ENCODE data around the gene IFNL4. TPM values are rescaled to one million over a fixed set of nuclear protein-coding genes. Genes with fewer than 3 reads are reported as not detected.
A peak's percentile ranks its signal among the peaks of the same experiment; 100 is the strongest.

The IFNL4 gene
- total and polyA plus RNA-seq, 2 donors (not counting 1 experiment from before 2014, with no cell fraction given) = not detected

- no peak overlapping the region for H3K27ac ChIP-seq (ENCODE audit: low read length in 2 of 2)
- H3K4me2 ChIP-seq (replicated peaks; ENCODE audit: low read depth, low read length, poor library complexity, severe bottlenecking) = no peak overlapping the region
- Mint-ChIP-seq H3K27me3 (peaks cover 15% of the 10 kb centered on the region), H3K4me1 (no peaks in the 10 kb centered on the region), H3K4me3 (no peak overlapping the region), H3K27ac (no peak overlapping the region), H3K9me3 (ENCODE audit: insufficient read depth) (peaks cover 2% of the 10 kb centered on the region)
- H3K27me3 ChIP-seq (replicated peaks in 1 of 4; ENCODE audit: control extremely low read depth in 1 of 4, control insufficient read depth in 3 of 4, insufficient read depth in 4 of 4, low read length in 3 of 4) = peaks cover 0 to 5% (median 1%) of the 10 kb centered on the region in 4 experiments
- peak; percentile 47 for DNase-seq
- POLR2A ChIA-PET = interaction anchor here (0.7 kb wide), 1 partner anchor 111 kb away, joined by 7 read pairs; no protein-coding TSS in a partner anchor
- no peak overlapping the region for H2AFZ ChIP-seq (ENCODE audit: insufficient read depth, low read depth, low read length, poor library complexity, severe bottlenecking)
- no peak overlapping the region for H3K4me3 ChIP-seq (ENCODE audit: control extremely low read depth in 1 of 5, extremely low read depth in 1 of 5, insufficient read depth in 1 of 5, low read depth in 2 of 5, low read length in 4 of 5)
- TF ChIP-seq CTCF (IDR thresholded peaks at IDR 0.05) = peak; percentile 20
- TF ChIP-seq EZH2 (IDR thresholded peaks at IDR 0.05; ENCODE audit: borderline replicate concordance, insufficient read depth, low read depth, low read length, poor library complexity, severe bottlenecking) = no peak
- no peaks in the 10 kb centered on the region for H4K20me1 ChIP-seq (ENCODE audit: control insufficient read depth, insufficient read depth, low read length, poor library complexity, severe bottlenecking)
- no peak for ATAC-seq (ENCODE audit: low read depth)
- H3K9ac ChIP-seq (ENCODE audit: low read length) = no peak overlapping the region
- no peaks in the 10 kb centered on the region for H3K4me1 ChIP-seq (ENCODE audit: control insufficient read depth in 2 of 2, insufficient read depth in 2 of 2, low read length in 2 of 2)
- H3K36me3 ChIP-seq (replicated peaks in 1 of 2; ENCODE audit: control extremely low read depth in 1 of 2, control insufficient read depth in 1 of 2, extremely low read depth in 1 of 2, insufficient read depth in 2 of 2, low read length in 1 of 2) = no peaks in the 10 kb centered on the region
- CTCF ChIA-PET = interaction anchor here (0.7 to 1.6 kb wide), 4 partner anchors 9 to 199 kb away, joined by 3 to 4 read pairs (median 4); partner anchors contain the start of gene PLEKHG2
- no peaks in the 10 kb centered on the region for H3K79me2 ChIP-seq (ENCODE audit: control insufficient read depth, insufficient read depth, low read length)
- WGBS (ENCODE audit: insufficient coverage) = 35% methylated on average over 6 of the region's 8 CpGs
- H3K9me3 ChIP-seq (ENCODE audit: control extremely low read depth in 1 of 3, control insufficient read depth in 2 of 3, insufficient read depth in 1 of 3, low read length in 2 of 3) = peaks cover 0 to 15% (median 0%) of the 10 kb centered on the region in 3 donors
- intact Hi-C loops (cut with micrococcal nuclease) = loop anchor here (5.0 kb wide), 2 partner anchors 115 to 460 kb away; no protein-coding TSS in a partner anchor
Observed at GRCh38 chr19:39212375-39212742, 36.3 kb downstream of the IFNL4 start.

- Mint-ChIP-seq H3K27me3 (peaks cover 10% of the 10 kb centered on the region), H3K9me3 (ENCODE audit: insufficient read depth) (no peaks in the 10 kb centered on the region), H3K27ac (no peak overlapping the region), H3K4me3 (no peak overlapping the region), H3K4me1 (no peaks in the 10 kb centered on the region)
- H3K79me2 ChIP-seq (ENCODE audit: control insufficient read depth, insufficient read depth, low read length) = no peaks in the 10 kb centered on the region
- H3K4me1 ChIP-seq (ENCODE audit: control insufficient read depth in 2 of 2, insufficient read depth in 2 of 2, low read length in 2 of 2) = no peaks in the 10 kb centered on the region
- TF ChIP-seq CTCF (IDR thresholded peaks at IDR 0.05) (no peak), EZH2 (IDR thresholded peaks at IDR 0.05; ENCODE audit: borderline replicate concordance, insufficient read depth, low read depth, low read length, poor library complexity, severe bottlenecking) (no peak)
- DNase-seq (no peak), ATAC-seq (ENCODE audit: low read depth) (no peak)
- CTCF ChIA-PET = interaction anchor here (0.7 to 1.6 kb wide), 4 partner anchors 9 to 323 kb away, joined by 3 to 4 read pairs (median 4); partner anchors contain the start of gene PLEKHG2
- 86% methylated on average over 12 of the region's 13 CpGs for WGBS (ENCODE audit: insufficient coverage)
- H3K9ac ChIP-seq (ENCODE audit: low read length) = no peak overlapping the region
- no peak overlapping the region for H3K4me3 ChIP-seq (ENCODE audit: control extremely low read depth in 1 of 5, extremely low read depth in 1 of 5, insufficient read depth in 1 of 5, low read depth in 2 of 5, low read length in 4 of 5)
- no peaks in the 10 kb centered on the region for H4K20me1 ChIP-seq (ENCODE audit: control insufficient read depth, insufficient read depth, low read length, poor library complexity, severe bottlenecking)
- POLR2A ChIA-PET = interaction anchor here (0.7 kb wide), 1 partner anchor 111 kb away, joined by 7 read pairs; no protein-coding TSS in a partner anchor
- H3K9me3 ChIP-seq (ENCODE audit: control extremely low read depth in 1 of 3, control insufficient read depth in 2 of 3, insufficient read depth in 1 of 3, low read length in 2 of 3) = peaks cover 0 to 15% (median 0%) of the 10 kb centered on the region in 3 donors
- H2AFZ ChIP-seq (ENCODE audit: insufficient read depth, low read depth, low read length, poor library complexity, severe bottlenecking) = no peak overlapping the region
- no peaks in the 10 kb centered on the region for H3K36me3 ChIP-seq (replicated peaks in 1 of 2; ENCODE audit: control extremely low read depth in 1 of 2, control insufficient read depth in 1 of 2, extremely low read depth in 1 of 2, insufficient read depth in 2 of 2, low read length in 1 of 2)
- no peak overlapping the region for H3K27ac ChIP-seq (ENCODE audit: low read length in 2 of 2)
- peaks cover 0 to 7% (median 1%) of the 10 kb centered on the region in 4 experiments for H3K27me3 ChIP-seq (replicated peaks in 1 of 4; ENCODE audit: control extremely low read depth in 1 of 4, control insufficient read depth in 3 of 4, insufficient read depth in 4 of 4, low read length in 3 of 4)
- intact Hi-C loops (cut with micrococcal nuclease) = loop anchor here (5.0 kb wide), 2 partner anchors 115 to 460 kb away; no protein-coding TSS in a partner anchor
- no peak overlapping the region for H3K4me2 ChIP-seq (replicated peaks; ENCODE audit: low read depth, low read length, poor library complexity, severe bottlenecking)
Observed at GRCh38 chr19:39211731-39212374, 36.8 kb downstream of the IFNL4 start.
